ENCODE data around the gene LAIR1. TPM values are rescaled to one million over a fixed set of nuclear protein-coding genes. Genes with fewer than 3 reads are reported as not detected.

The LAIR1 gene
- polyA plus RNA-seq, 1 of the 3 experiments (the other 2 are of a cell fraction), result not detected

DNA sequence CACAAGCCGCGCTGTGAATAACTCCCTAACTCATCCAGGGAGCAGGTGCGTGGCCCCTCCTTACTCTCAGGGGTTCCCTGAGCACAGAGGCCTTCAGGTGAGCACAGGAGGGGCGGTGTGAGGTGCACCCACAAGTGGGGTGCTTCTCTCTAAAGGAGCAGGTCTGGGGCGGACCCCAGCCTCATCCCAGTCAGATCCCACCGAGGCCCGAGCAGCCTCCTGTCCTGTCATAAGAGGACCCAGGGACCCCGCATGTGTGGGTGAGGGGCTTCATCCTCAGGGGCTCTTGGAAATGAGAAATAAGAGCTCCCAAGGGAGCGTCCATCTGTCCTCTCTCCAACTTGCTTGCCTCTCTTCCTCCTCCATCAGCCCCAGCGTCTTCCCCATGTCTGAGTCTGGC, 48.8 kb downstream of the LAIR1 start:
- H3K79me2 ChIP-seq (ENCODE audit: insufficient read depth), result no peaks in the 10 kb centered on the region
- TF ChIP-seq GABPA (IDR thresholded peaks at IDR 0.05; ENCODE audit: low read depth) (no peak), FOXM1 (IDR thresholded peaks at IDR 0.05; ENCODE audit: low read depth) (no peak), FOSL2 (IDR thresholded peaks at IDR 0.05; ENCODE audit: borderline replicate concordance, low read depth) (no peak), USF1 (IDR thresholded peaks at IDR 0.05; ENCODE audit: borderline replicate concordance, low read depth) (no peak), RFX5 (IDR thresholded peaks at IDR 0.05; ENCODE audit: low read length) (no peak), RAD21 (IDR thresholded peaks at IDR 0.05; ENCODE audit: low read length) (no peak), ZBTB33 (IDR thresholded peaks at IDR 0.05; ENCODE audit: borderline replicate concordance, low read depth) (no peak), JUND (IDR thresholded peaks at IDR 0.05) (no peak), TEAD4 (IDR thresholded peaks at IDR 0.05; ENCODE audit: borderline replicate concordance, insufficient read depth) (no peak)
- H3F3A ChIP-seq (replicated peaks; ENCODE audit: insufficient read depth), result no peaks in the 10 kb centered on the region
- no peaks in the 10 kb centered on the region for H3K36me3 ChIP-seq (replicated peaks in 1 of 2; ENCODE audit: control insufficient read depth in 1 of 2, insufficient read depth in 2 of 2, low read length in 1 of 2)
- H3K4me1 ChIP-seq (ENCODE audit: control insufficient read depth in 1 of 2, insufficient read depth in 2 of 2, low read depth in 1 of 2, low read length in 1 of 2), result no peaks in the 10 kb centered on the region
- H2AFZ ChIP-seq (ENCODE audit: low read depth), result no peak overlapping the region
- H3K9me2 ChIP-seq, result no peaks in the 10 kb centered on the region
- no peak overlapping the region for H3K4me2 ChIP-seq
- WGBS (ENCODE audit: low lambda C conversion rate), result 19% methylated on average over 8 of the region's 10 CpGs
- no peaks in the 10 kb centered on the region for H4K20me1 ChIP-seq (ENCODE audit: insufficient read depth)
- ChIA-PET CTCF (interaction anchor here (1.2 to 1.5 kb wide), 2 partner anchors 9 to 50 kb away, joined by 4 read pairs; no protein-coding TSS in a partner anchor), POLR2A (no interaction called here)
- no peaks in the 10 kb centered on the region for H3K9me3 ChIP-seq
- no peak for DNase-seq
- no peak overlapping the region for H3K4me3 ChIP-seq (ENCODE audit: low read depth in 2 of 2, low read length in 1 of 2)
- peaks cover 77% of the 10 kb centered on the region for H3K27me3 ChIP-seq (ENCODE audit: insufficient read depth)
- no peak overlapping the region for H3K9ac ChIP-seq
- H3K27ac ChIP-seq (ENCODE audit: low read depth in 2 of 2, low read length in 1 of 2), result no peak overlapping the region

- H3K27ac ChIP-seq (ENCODE audit: low read depth in 2 of 2, low read length in 1 of 2), result no peak within 1 kb of the TSS
- peaks cover 65% of the 10 kb centered on the region for H3K27me3 ChIP-seq (ENCODE audit: insufficient read depth)
- H2AFZ ChIP-seq (ENCODE audit: low read depth), result no peak within 1 kb of the TSS
- ChIA-PET POLR2A (no interaction called here), CTCF (interaction anchor here (1.9 kb wide), 1 partner anchor 12 kb away, joined by 4 read pairs; no protein-coding TSS in a partner anchor)
- no peaks in the 10 kb centered on the region for H3K9me3 ChIP-seq
- WGBS (ENCODE audit: low lambda C conversion rate), result 0% methylated on average over 8 of the region's 13 CpGs
- H3K4me1 ChIP-seq (ENCODE audit: control insufficient read depth in 1 of 2, insufficient read depth in 2 of 2, low read depth in 1 of 2, low read length in 1 of 2), result no peaks in the 10 kb centered on the region
- H3K9ac ChIP-seq, result no peak within 1 kb of the TSS
- H3K36me3 ChIP-seq (replicated peaks in 1 of 2; ENCODE audit: control insufficient read depth in 1 of 2, insufficient read depth in 2 of 2, low read length in 1 of 2), result no peaks in the 10 kb centered on the region
- no peak within 1 kb of the TSS for H3K4me2 ChIP-seq
- no peak for DNase-seq
- H3F3A ChIP-seq (replicated peaks; ENCODE audit: insufficient read depth), result no peaks in the 10 kb centered on the region
- no peak within 1 kb of the TSS for H3K4me3 ChIP-seq (ENCODE audit: low read depth in 2 of 2, low read length in 1 of 2)
- H4K20me1 ChIP-seq (ENCODE audit: insufficient read depth), result no peaks in the 10 kb centered on the region
- no peaks in the 10 kb centered on the region for H3K79me2 ChIP-seq (ENCODE audit: insufficient read depth)
- no peaks in the 10 kb centered on the region for H3K9me2 ChIP-seq
- TF ChIP-seq USF2 (IDR thresholded peaks at IDR 0.05; ENCODE audit: borderline replicate concordance, low read depth, low read length) (no peak), CTCF (IDR thresholded peaks at IDR 0.05) (no peak), NRF1 (IDR thresholded peaks at IDR 0.05; ENCODE audit: low read depth, low read length) (no peak), MEF2A (IDR thresholded peaks at IDR 0.05; ENCODE audit: borderline replicate concordance, low read depth) (no peak), CHD2 (IDR thresholded peaks at IDR 0.05; ENCODE audit: low read length, partially characterized antibody) (no peak), GATA2 (CRISPR knock-in tag; IDR thresholded peaks at IDR 0.05) (no peak), ZBTB33 (IDR thresholded peaks at IDR 0.05; ENCODE audit: borderline replicate concordance, low read depth) (no peak), SIN3A (IDR thresholded peaks at IDR 0.05; ENCODE audit: borderline replicate concordance, low read depth, low read length) (no peak)
Observed at GRCh38 chr19:54312436-54313377, 52.0 kb downstream of the LAIR1 start, which contains the start of gene LILRA5. TSS of gene LILRA5 (minus strand) at chr19:54313166. CDS start at chr19:54313019, 147 bp downstream.
